Measurements from ENCODE around the gene TRAPPC2L.

TRAPPC2L gene

GRCh38 chr16:88859381-88860091, 2.6 kb downstream of the TRAPPC2L start:
- DNase-seq (ENCODE audit: low read depth in 2 of 2), result no peak

- DNase-seq (ENCODE audit: low read depth in 2 of 2), result no peak
Measured at GRCh38 chr16:88861359-88861758, 4.4 kb downstream of the TRAPPC2L start.

- DNase-seq (ENCODE audit: low read depth in 2 of 2), result no peak
Measured at GRCh38 chr16:88862968-88863367, 6.0 kb downstream of the TRAPPC2L start.

- DNase-seq (ENCODE audit: low read depth in 2 of 2), result no peak
Measured at GRCh38 chr16:88863426-88863825, 6.5 kb downstream of the TRAPPC2L start.

GRCh38 chr16:88864099-88864498, 7.2 kb downstream of the TRAPPC2L start:
- DNase-seq (ENCODE audit: low read depth in 2 of 2), result no peak

GRCh38 chr16:88864521-88864920, 7.6 kb downstream of the TRAPPC2L start:
- no peak for DNase-seq (ENCODE audit: low read depth in 2 of 2)

GRCh38 chr16:88865310-88865709, 8.4 kb downstream of the TRAPPC2L start:
- DNase-seq (ENCODE audit: low read depth in 2 of 2), result no peak

GRCh38 chr16:88865742-88866141, 8.8 kb downstream of the TRAPPC2L start:
- no peak for DNase-seq (ENCODE audit: low read depth in 2 of 2)

- no peak for DNase-seq (ENCODE audit: low read depth in 2 of 2)
Measured at GRCh38 chr16:88866151-88866920, 9.4 kb downstream of the TRAPPC2L start, which contains the start of gene PABPN1L. TSS of gene PABPN1L (minus strand) at chr16:88866660. CDS start at chr16:88866606, 54 bp downstream.

GRCh38 chr16:88867581-88868246, 10.8 kb downstream of the TRAPPC2L start:
- no peak for DNase-seq (ENCODE audit: low read depth in 2 of 2)

- no peak for DNase-seq (ENCODE audit: low read depth in 2 of 2)
Measured at GRCh38 chr16:88868974-88869672, 12.2 kb downstream of the TRAPPC2L start.

GRCh38 chr16:88869673-88869980, 12.7 kb downstream of the TRAPPC2L start:
- no peak for DNase-seq (ENCODE audit: low read depth in 2 of 2)

GRCh38 chr16:88870608-88871348, 13.9 kb downstream of the TRAPPC2L start:
- no peak for DNase-seq (ENCODE audit: low read depth in 2 of 2)

GRCh38 chr16:88871349-88871702, 14.4 kb downstream of the TRAPPC2L start:
- DNase-seq (ENCODE audit: low read depth in 2 of 2), result no peak

- DNase-seq (ENCODE audit: low read depth in 2 of 2), result no peak
Measured at GRCh38 chr16:88871730-88872416, 14.9 kb downstream of the TRAPPC2L start.

- no peak for DNase-seq (ENCODE audit: low read depth in 2 of 2)
Measured at GRCh38 chr16:88872650-88873331, 15.9 kb downstream of the TRAPPC2L start.

- no peak for DNase-seq (ENCODE audit: low read depth in 2 of 2)
Measured at GRCh38 chr16:88874938-88875599, 18.1 kb downstream of the TRAPPC2L start.

- DNase-seq (ENCODE audit: low read depth in 2 of 2), result no peak
Measured at GRCh38 chr16:88875703-88876234, 18.8 kb downstream of the TRAPPC2L start.

GRCh38 chr16:88876942-88877526, 20.1 kb downstream of the TRAPPC2L start:
- no peak for DNase-seq (ENCODE audit: low read depth in 2 of 2)
